ENCODE measurements around the gene FOXC1.

Gene FOXC1

DNA sequence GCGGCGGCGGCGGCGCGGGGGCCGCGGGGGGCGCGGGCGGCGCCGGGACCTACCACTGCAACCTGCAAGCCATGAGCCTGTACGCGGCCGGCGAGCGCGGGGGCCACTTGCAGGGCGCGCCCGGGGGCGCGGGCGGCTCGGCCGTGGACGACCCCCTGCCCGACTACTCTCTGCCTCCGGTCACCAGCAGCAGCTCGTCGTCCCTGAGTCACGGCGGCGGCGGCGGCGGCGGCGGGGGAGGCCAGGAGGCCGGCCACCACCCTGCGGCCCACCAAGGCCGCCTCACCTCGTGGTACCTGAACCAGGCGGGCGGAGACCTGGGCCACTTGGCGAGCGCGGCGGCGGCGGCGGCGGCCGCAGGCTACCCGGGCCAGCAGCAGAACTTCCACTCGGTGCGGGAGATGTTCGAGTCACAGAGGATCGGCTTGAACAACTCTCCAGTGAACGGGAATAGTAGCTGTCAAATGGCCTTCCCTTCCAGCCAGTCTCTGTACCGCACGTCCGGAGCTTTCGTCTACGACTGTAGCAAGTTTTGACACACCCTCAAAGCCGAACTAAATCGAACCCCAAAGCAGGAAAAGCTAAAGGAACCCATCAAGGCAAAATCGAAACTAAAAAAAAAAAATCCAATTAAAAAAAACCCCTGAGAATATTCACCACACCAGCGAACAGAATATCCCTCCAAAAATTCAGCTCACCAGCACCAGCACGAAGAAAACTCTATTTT lies 2.0 kb downstream of the FOXC1 start:
- DNase-seq (ENCODE audit: low read depth in 2 of 2, low spot score in 1 of 2), result no peak

DNA sequence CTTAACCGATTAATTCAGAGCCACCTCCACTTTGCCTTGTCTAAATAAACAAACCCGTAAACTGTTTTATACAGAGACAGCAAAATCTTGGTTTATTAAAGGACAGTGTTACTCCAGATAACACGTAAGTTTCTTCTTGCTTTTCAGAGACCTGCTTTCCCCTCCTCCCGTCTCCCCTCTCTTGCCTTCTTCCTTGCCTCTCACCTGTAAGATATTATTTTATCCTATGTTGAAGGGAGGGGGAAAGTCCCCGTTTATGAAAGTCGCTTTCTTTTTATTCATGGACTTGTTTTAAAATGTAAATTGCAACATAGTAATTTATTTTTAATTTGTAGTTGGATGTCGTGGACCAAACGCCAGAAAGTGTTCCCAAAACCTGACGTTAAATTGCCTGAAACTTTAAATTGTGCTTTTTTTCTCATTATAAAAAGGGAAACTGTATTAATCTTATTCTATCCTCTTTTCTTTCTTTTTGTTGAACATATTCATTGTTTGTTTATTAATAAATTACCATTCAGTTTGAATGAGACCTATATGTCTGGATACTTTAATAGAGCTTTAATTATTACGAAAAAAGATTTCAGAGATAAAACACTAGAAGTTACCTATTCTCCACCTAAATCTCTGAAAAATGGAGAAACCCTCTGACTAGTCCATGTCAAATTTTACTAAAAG lies 2.7 kb downstream of the FOXC1 start:
- no peak for DNase-seq (ENCODE audit: low read depth in 2 of 2, low spot score in 1 of 2)

DNA sequence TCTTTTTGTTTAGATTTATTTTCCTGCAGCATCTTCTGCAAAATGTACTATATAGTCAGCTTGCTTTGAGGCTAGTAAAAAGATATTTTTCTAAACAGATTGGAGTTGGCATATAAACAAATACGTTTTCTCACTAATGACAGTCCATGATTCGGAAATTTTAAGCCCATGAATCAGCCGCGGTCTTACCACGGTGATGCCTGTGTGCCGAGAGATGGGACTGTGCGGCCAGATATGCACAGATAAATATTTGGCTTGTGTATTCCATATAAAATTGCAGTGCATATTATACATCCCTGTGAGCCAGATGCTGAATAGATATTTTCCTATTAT lies 3.2 kb downstream of the FOXC1 start:
- DNase-seq (ENCODE audit: low read depth in 2 of 2, low spot score in 1 of 2), result no peak

DNA sequence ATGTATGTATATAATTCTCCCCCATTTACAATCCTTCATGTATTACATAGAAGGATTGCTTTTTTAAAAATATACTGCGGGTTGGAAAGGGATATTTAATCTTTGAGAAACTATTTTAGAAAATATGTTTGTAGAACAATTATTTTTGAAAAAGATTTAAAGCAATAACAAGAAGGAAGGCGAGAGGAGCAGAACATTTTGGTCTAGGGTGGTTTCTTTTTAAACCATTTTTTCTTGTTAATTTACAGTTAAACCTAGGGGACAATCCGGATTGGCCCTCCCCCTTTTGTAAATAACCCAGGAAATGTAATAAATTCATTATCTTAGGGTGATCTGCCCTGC lies 3.6 kb downstream of the FOXC1 start:
- no peak for DNase-seq (ENCODE audit: low read depth in 2 of 2, low spot score in 1 of 2)

DNA sequence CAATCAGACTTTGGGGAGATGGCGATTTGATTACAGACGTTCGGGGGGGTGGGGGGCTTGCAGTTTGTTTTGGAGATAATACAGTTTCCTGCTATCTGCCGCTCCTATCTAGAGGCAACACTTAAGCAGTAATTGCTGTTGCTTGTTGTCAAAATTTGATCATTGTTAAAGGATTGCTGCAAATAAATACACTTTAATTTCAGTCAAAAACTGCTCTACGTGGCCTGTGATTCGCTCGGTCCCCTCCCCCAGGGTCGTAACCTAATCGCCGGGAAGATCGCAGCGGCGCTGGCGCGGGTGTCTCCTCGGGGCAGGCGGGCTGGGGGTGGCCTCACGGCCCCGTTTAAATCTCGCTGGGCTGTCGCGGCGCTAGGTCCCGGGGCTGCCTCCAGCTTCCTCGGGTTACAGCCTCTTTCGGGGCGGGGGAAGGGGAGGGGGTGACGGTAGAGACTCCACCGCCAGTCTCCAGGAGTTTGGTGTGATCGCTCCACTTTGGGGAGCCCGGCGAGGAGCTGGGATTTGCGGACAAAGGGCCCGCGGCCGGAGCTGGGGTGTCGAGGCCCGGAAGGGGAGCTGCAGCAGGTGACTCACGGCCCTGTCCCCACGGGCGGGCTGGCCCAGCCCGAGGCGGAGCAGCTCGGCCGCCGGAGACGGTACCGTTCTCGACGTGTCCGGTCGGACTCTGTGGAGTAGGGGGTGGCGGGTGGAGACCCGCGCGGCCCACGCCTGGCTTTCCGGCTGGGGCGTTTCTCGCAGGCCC lies 4.2 kb downstream of the FOXC1 start:
- no peak for DNase-seq (ENCODE audit: low read depth in 2 of 2, low spot score in 1 of 2)

DNA sequence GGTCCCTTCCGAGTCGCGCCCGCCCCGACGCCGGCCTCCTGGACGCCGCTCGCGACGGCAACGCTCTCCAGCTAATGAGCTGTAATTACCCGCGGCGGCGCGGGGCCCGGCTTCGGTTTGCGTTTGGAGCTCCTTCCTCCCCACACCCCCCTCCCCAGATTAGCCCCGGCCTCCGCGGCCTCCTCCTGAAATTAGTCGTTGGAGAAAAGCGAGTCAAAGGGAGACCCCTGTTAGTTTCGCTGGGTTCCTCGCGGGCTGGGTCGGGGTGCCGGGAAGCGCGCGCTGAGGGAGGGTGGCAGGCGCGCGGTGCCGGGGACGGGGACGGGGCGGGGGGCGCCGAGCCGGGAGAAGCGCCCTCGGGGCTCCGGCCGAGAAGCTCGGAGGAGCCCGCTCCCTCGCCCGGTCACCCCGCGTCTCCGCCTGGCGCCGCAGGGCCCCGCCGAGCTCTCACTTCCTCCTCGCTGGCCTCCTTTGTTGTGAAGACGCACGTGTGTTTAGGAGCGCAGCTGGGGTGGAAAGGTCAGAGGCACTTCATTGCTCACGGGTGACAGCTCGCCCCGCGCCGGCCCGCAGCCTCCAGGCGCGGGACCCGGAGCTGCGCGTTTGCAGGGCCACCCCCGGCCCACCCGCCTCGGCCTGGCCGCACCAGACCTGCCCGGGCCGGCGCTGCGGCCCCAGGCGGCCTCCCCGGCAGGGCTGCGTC lies 4.9 kb downstream of the FOXC1 start:
- DNase-seq (ENCODE audit: low read depth in 2 of 2, low spot score in 1 of 2), result no peak

DNA sequence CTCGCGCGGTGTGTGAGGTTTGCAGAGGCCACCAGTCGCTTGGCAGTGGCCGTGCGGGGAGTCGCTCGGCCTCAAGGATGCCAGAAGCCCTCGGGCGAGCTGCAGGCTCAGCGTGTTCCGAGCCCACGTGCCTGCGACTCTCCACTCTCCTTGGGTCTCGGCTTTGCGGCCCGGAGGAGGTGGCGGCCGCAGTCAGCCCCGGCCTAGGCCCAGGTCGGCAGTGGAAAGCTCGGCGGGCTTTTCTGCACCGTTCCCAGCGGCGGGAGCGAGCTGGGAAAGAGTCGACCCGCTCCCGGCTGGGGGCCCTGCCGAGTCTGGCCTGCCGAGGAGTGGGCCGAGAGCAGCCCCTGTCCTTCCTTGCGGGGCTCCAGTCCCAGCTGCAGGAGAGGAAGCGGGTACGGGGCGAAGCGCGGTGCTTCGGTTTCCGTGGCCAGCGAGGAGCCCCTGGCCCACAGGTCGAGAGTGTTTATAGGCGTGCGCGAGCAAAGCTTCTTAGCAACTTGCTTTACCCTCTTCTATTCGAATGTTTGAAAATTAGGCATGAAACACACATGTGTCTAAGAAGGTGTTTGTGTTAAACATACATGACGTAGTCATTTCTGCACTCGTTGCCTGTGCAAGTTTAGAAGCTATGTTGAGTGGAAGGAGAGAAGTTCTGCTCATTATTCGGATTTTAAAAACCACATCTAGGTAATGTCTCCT lies 5.6 kb downstream of the FOXC1 start:
- no peak for DNase-seq (ENCODE audit: low read depth in 2 of 2, low spot score in 1 of 2)

DNA sequence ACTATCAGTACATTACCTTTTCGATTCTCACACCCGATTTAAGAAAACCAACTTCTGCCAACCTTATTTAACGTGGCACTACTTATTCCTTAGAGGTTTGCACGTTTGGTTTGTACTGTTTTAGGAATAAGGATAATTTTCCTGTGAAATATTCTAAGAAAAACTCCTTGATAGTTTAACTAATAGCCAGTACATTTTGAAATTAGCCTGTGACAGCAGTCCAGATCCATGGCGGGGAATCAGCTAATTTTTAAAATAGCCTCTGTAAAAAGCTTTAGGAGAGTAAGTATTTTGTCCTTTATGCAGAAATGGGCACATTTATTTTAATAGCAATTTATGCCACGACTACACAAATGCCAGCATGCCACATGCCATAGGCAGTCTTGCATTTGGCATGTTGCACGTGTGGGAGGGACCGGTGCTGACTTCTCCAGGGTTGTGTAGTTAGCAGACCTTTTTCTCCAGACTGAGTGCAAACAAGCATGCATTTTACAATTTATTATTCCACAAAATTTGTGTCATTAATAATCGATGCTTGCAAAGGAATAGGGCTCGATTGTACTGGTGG lies 6.2 kb downstream of the FOXC1 start:
- DNase-seq (ENCODE audit: low read depth in 2 of 2, low spot score in 1 of 2), result no peak

DNA sequence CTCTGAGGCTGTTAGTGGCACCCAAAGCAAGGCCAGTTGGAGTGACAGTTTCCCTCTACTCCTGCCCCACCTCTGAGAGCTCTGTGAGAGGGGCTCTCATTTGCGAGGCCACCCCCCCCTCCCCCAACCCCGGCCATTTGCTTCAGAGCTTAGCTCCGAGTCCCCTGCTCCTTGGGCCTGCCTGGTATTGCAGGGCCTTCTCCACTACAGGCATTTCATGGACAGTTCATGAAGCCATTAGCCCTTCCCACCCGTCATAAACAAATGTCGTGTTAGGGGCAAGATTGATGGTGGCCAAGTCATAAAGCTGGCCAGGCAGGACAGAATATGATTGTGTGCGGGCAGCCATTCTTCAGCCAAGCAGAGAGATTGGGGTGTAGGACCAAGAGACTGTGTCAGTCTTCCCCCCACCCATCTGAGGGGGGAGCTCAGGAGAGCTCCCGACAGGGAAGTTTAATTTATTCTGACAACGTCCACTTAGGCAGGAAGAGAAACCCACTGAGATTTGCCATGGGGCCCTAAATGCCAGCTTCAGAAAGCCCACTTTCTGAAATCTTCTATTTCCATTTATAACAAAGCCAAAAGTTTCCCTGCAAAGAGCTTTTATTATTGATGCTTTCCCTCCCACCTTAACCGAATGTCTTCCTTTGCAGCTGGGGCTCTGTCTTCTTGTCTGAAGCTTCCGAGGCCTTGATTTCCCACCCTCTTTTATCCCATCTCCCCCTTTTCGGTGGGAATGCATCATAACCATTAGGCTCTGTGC lies 7.2 kb downstream of the FOXC1 start:
- DNase-seq (ENCODE audit: low read depth in 2 of 2, low spot score in 1 of 2), result no peak

DNA sequence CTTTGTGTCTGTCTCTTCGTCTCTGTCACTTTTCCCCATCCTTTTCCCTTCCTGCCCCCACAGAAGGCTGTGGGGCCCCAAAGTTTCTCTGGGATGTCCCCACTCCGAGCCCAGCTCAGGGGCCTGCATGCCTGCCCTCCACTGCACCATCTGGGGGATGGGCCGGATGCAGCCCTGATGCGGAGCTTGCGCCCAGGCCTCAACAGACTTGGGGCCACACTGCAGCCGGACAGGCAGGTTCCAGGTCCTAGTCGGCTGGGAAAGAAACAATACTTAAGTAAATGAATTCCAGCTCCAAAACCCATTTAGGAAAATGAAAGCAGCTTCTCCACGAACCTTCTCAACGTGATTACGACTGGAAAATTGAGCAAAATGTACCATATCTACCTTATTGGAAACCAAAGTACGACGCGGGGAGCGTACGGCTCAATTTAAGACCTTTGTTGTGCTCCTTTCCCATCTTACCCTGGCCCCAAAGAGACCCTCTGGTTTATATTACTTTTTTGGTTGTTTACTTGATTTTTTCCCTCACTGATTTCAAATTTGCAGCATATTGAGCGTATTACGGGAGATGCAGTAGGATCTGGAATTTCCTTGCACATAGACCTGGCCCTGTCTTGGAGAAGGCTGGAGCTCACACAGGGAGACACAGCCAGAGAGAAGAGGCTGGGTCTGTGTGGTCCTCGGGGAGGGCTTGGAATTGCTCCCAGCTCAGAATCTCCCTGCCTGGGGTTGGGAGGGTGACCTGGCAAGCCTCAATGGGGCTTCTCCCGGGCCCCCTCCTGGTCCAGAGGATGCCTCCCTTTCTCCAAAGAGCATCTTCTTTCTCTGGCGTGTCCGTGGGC lies 8.0 kb downstream of the FOXC1 start:
- no peak for DNase-seq (ENCODE audit: low read depth in 2 of 2, low spot score in 1 of 2)

DNA sequence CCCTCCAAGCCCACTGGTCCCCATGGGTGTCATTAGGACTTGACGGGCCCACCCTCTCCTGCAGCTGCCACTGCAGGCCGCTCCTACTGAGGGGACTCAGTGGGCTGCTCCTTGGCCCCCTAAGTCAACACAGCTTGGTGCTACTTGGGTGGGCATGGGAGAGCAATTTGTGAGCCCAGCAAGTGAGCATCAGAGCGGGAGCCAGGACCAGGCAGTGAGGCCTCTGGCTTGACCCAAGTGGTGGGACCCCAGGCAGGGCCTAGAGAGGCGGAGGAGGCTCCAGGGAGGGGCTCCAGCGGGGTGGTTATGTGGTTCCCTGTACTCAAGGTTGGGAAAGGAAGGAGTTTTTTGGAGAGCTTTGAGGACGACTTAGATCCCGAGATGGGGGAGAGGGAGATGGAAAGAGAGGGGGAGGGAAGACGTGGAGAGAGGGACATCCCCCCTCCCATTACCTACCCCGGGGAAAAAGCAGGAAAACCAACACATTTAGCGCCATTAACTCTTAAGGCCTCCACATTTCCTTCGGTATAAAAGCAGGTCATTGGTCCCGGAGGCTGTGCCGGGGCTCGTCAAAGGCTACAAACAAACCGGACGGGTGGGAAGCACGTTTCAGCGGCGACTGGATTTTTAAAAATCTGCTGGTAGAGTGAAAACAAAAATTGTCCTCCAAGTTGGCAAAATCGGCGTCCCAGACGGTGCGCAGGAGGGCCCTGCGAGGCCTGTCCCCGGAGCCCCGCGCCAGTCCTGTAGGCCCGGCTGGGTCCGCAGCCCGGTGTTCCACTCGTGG lies 8.8 kb downstream of the FOXC1 start:
- no peak for DNase-seq (ENCODE audit: low read depth in 2 of 2, low spot score in 1 of 2)

DNA sequence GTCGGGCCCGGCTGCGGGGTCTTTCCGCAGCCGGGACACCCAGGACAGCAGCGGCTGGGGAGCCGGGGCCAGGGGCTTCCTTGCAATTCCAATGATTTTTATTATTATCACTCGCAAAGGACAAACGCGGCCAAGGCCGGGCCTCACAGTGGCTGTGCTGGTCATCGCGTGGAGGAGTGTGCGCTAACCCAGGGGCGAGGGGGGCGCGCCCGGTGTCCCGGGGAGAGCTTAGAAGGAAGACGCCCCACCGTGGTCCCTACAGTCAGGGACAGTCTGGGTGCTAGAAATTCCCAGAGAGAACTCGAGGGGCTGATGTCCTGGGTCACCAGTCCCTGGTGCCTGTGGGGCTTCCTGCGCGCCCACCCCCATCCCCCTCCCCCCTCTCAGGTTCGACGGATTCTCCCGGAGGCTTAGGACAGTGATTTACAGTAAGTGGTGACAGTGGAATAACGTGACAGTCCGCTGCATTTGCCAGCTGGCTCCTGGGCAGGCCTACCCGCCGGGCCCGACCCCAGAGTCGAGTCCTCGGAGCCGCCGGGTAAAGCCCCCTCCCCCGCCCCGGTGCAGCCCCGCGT lies 9.5 kb downstream of the FOXC1 start:
- DNase-seq (ENCODE audit: low read depth in 2 of 2, low spot score in 1 of 2), result no peak

DNA sequence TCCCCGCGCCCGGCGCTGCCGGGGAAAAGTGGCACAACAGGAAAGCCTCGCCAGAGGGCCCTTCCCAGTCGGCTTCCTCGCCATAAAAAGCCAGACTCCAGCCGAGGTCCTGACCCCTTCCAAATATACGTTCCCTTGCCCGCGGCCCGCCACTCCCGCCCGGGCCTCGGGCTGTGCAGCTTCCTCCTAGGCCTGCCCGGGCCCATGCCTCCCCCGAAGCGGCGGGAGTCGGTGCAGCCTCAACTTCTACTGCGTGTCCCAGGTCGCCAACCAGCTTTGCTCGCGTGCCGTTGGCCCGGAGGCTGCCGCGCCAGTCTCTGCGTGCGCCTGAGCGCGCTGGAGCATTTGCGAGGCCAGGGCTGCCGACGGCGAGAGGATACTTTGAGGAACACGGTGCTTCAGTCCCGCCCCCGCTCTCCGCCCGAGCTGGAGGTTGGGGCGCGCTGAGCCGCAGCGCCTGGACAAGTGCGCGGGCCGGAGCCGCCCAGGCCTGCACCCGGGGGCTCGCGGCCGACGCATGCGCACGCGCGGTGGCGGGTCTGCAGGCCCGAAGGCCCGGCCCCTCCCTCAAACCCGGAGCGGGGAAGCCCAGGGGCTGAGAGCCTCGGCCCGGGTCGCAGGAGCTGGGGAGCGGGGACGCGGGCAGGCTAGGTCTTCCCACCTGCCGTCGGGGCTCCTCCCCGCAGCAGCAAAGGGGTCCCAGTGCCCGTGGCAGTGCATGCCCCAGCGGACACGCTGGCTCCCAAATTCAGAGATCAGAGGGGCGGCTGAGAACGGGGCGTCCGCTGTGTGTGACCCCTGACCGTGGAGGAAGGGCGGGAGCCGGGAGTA lies 10.2 kb downstream of the FOXC1 start:
- DNase-seq (ENCODE audit: low read depth in 2 of 2, low spot score in 1 of 2), result no peak

DNA sequence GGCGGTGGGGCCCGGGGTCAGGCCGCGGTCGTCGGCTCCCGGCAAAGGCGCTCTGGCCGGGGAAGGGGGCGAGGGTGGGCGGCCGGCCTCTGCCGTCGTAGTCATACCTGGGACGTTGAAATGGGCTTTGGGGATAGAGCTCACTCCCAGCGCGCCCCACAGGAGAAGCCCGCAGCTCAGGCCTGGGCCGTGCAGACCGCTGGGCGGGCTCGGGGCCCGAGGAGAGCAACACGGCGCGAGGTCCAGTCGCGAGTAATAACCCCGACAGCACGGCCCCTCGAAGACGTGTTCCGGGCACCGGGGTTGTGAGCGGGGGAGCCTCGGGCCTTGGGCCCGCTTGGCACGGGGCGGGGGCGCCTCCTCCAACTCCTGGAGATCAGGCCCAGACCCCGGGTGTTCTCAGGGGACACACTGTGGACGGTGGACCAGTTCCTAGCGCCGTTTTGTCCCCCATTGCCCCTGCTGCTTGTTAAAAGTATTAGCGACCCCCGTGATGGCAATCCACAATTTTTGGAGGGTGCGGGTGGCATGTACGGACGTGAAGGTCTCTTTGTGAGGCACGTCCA lies 10.9 kb downstream of the FOXC1 start:
- no peak for DNase-seq (ENCODE audit: low read depth in 2 of 2, low spot score in 1 of 2)

DNA sequence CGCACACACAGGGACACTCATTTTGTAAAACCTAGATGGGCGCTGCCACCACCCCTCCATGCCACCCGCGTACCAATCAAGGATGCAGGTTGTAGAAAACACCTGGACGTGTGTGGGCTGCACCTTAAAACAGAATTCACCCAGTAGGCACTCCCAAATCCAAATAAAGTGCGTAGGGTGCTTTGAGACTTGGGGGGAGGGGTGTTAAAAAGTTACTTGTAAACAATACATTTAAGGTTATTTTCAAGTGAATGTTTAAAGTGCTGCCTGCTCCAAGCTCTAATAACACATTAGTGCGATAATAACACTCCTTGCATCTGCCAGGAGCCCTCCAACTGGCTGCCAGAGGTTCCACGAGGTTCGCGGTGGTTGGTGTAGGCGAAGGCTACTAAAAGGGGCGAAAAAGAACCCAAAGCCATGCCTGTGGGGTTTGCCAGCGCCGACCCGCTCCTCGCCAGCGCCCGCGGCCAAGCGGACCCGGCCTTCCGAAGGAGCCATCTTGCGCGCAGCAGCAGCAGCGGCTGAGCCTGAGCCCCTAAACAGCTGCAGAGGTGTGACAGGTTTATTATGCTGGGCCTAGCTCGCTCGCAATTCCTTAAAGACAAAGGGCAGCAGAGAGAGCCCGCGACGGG lies 11.5 kb downstream of the FOXC1 start:
- no peak for DNase-seq (ENCODE audit: low read depth in 2 of 2, low spot score in 1 of 2)

DNA sequence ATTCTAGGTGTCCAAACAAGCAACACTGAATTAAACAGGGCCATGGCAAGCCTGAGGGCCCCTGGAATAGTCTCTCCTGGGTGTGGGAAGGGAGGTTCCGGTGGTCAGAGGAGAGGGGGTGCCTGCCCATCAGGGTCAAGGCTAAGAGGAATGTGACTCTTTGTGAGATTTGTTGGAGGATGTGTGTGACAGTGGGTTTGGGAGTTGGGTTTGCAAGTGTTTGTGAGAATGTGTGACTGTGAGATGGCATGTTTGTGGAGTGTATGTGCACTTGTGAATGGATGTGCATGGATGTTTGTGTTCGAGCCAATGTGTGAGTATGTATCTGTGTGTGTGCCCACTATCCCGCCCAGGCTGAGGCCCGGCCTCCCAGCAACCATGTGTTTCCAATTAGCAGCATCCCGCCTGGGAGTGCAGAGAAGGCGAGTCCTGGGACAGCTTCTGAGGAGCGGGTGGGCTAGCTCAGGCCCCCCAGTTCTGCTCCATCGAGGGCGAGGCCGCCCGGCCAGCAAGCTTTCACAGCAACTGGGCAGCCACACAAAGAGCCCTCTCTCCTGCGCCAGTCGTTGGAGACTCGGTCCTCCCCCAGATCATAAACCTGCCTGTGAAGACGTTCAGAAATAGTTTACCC lies 12.6 kb downstream of the FOXC1 start:
- DNase-seq (ENCODE audit: low read depth in 2 of 2, low spot score in 1 of 2), result no peak
